CD14-positive monocyte (primary cell): Measurements from ENCODE around the gene HOXC11. TPM values are rescaled to one million over a fixed set of nuclear protein-coding genes. Genes with fewer than 3 reads are reported as not detected.

Experiments
- DNase-seq, 3 donors: peaks; one replicate each; pipeline ENCODE4 v3.0.0-alpha.2; 2011 to 2022
- H2AFZ ChIP-seq: 2 replicates; pipeline ENCODE4 v1.6.0; 2012; ENCODE audit warnings: mild to moderate bottlenecking, low read depth, low read length, inconsistent platforms; ENCODE audit not compliant: insufficient read depth, poor library complexity, severe bottlenecking
- H3K27ac ChIP-seq, 2 donors: 1 replicate in 1 of 2; 2 replicates in 1 of 2; pipeline ENCODE4 v1.5.1; 2012 to 2013; ENCODE audit warnings: low read length in 2 of 2, control low read depth in 1 of 2, inconsistent platforms in 1 of 2, low read depth in 1 of 2, mild to moderate bottlenecking in 1 of 2
- H3K27me3 ChIP-seq, 2 donors: one replicate each; pipeline versions ENCODE4 v1.6.0 to v1.6.1; 2011 to 2013; ENCODE audit warnings: low read length in 2 of 2; ENCODE audit not compliant: control insufficient read depth in 2 of 2, insufficient read depth in 2 of 2
- H3K36me3 ChIP-seq, 2 donors: replicated peaks in 1 of 2; 1 replicate in 1 of 2; 2 replicates in 1 of 2; pipeline versions ENCODE4 v1.5.1 to v1.6.1; 2012 to 2013; ENCODE audit warnings: low read length in 2 of 2, control low read depth in 1 of 2, inconsistent platforms in 1 of 2, mild to moderate bottlenecking in 1 of 2; ENCODE audit not compliant: insufficient read depth in 2 of 2, control insufficient read depth in 1 of 2
- H3K4me1 ChIP-seq, 2 donors: 1 replicate in 1 of 2; 2 replicates in 1 of 2; pipeline versions ENCODE4 v1.5.1 to v1.6.1; 2012 to 2013; ENCODE audit warnings: low read length in 2 of 2, control low read depth in 1 of 2, inconsistent platforms in 1 of 2, mild to moderate bottlenecking in 1 of 2, moderate library complexity in 1 of 2; ENCODE audit not compliant: insufficient read depth in 2 of 2, control insufficient read depth in 1 of 2
- H3K4me2 ChIP-seq: replicated peaks from 2 replicates; pipeline ENCODE3; 2012; ENCODE audit warnings: low read length, moderate library complexity, mild to moderate bottlenecking; ENCODE audit not compliant: poor library complexity, severe bottlenecking; ENCODE audit errors: extremely low read depth
- H3K4me3 ChIP-seq, 3 experiments: fragments of 200-600 bp in 1 of 3; sonication (generic) in 1 of 3; replicated peaks in 1 of 3; 1 replicate in 2 of 3; 2 replicates in 1 of 3; pipeline ENCODE4 v1.5.1; 2011 to 2013; ENCODE audit warnings: low read length in 3 of 3, mild to moderate bottlenecking in 3 of 3, control low read depth in 2 of 3, low read depth in 2 of 3, inconsistent platforms in 1 of 3, moderate library complexity in 1 of 3
- H3K79me2 ChIP-seq: 2 replicates; pipeline ENCODE4 v1.6.0; 2012; ENCODE audit warnings: mild to moderate bottlenecking, control low read depth, inconsistent platforms, low read length, moderate library complexity; ENCODE audit not compliant: insufficient read depth
- H3K9ac ChIP-seq: 2 replicates; pipeline ENCODE4 v1.6.0; 2017; ENCODE audit warnings: low read length, mild to moderate bottlenecking; ENCODE audit not compliant: insufficient read depth, poor library complexity, severe bottlenecking
- H3K9me3 ChIP-seq, 2 donors: replicated peaks in 1 of 2; 1 replicate in 1 of 2; 2 replicates in 1 of 2; pipeline versions ENCODE4 v1.5.1 to v1.6.1; 2012 to 2013; ENCODE audit warnings: low read length in 2 of 2, control low read depth in 1 of 2; ENCODE audit not compliant: control insufficient read depth in 1 of 2, insufficient read depth in 1 of 2
- H4K20me1 ChIP-seq: 2 replicates; pipeline ENCODE4 v1.6.0; 2012; ENCODE audit warnings: mild to moderate bottlenecking, low read length, control low read depth, moderate library complexity; ENCODE audit not compliant: insufficient read depth
- H3K27ac Mint-ChIP-seq, 7 donors: one replicate each; pipeline ENCODE4 v1.8.0; 2020; ENCODE audit warnings: mild to moderate bottlenecking in 7 of 7, mixed read lengths in 7 of 7, moderate library complexity in 6 of 7, inconsistent platforms in 2 of 7
- H3K27me3 Mint-ChIP-seq, 3 donors: one replicate each; pipeline ENCODE4 v1.8.0; 2021 to 2022; ENCODE audit warnings: low read depth in 3 of 3, mild to moderate bottlenecking in 3 of 3, mixed read lengths in 3 of 3, moderate library complexity in 3 of 3, inconsistent platforms in 1 of 3
- H3K36me3 Mint-ChIP-seq, 2 donors: one replicate each; pipeline ENCODE4 v1.8.0; 2020; ENCODE audit warnings: mixed read lengths in 2 of 2, inconsistent platforms in 1 of 2, mild to moderate bottlenecking in 1 of 2
- H3K4me1 Mint-ChIP-seq: one replicate; pipeline ENCODE4 v1.8.0; 2020; ENCODE audit warnings: mild to moderate bottlenecking, mixed read lengths
- H3K4me3 Mint-ChIP-seq, 2 donors: one replicate each; pipeline ENCODE4 v1.8.0; 2020; ENCODE audit warnings: mild to moderate bottlenecking in 2 of 2, mixed read lengths in 2 of 2, moderate library complexity in 1 of 2
- H3K9me3 Mint-ChIP-seq, 7 donors: one replicate each; pipeline ENCODE4 v1.8.0; 2020 to 2022; ENCODE audit warnings: mixed read lengths in 7 of 7, mild to moderate bottlenecking in 6 of 7, moderate library complexity in 6 of 7, inconsistent platforms in 2 of 7
- CTCF ChIP-seq: fragments of 200-600 bp; IDR thresholded peaks from one replicate; pipeline ENCODE4 v1.8.0; 2022; ENCODE audit warnings: antibody characterized with exemption, mild to moderate bottlenecking
- WGBS: methylation state at CpG from one replicate; pipeline ENCODE4 v1.1.5; 2013; ENCODE audit warnings: missing lambda C conversion rate; ENCODE audit not compliant: insufficient coverage; 5-methylcytosine and 5-hydroxymethylcytosine counted together
- intact Hi-C, 2 donors: fragments of 100-400 bp; cut with micrococcal nuclease; formaldehyde crosslinking; loops; one replicate each; pipeline versions ENCODE4 v1.15.0 to v1.15.1; 2023
- polyA plus RNA-seq, 3 donors: library from polyadenylated mRNA; depleted of rRNA in 1 of 3; unstranded in 2 of 3; stranded (reverse) in 1 of 3; fragments of 300-500 nt in 2 of 3; fragments of >200 nt in 1 of 3; fragmentation: Illumina TruSeq in 2 of 3; gene quantifications; 1 replicate in 2 of 3; 2 replicates in 1 of 3; pipeline ENCODE4 v1.2.3, GENCODE V29; 2012 to 2021

The HOXC11 gene
- polyA plus RNA-seq, 3 donors = not detected

- H3K9me3 ChIP-seq = peaks cover 11 to 88% of the 10 kb centered on the region in 2 donors
- H2AFZ ChIP-seq = no peak overlapping the region
- no peak overlapping the region for H3K27ac Mint-ChIP-seq
- 11% methylated on average over 19 of the region's 24 CpGs for WGBS
- no peak overlapping the region for H3K4me2 ChIP-seq
- DNase-seq = no peak
- peak overlapping the region in 1 of 2 donors; percentile 85 for H3K4me3 Mint-ChIP-seq
- peaks cover 10 to 75% (median 44%) of the 10 kb centered on the region in 7 donors for H3K9me3 Mint-ChIP-seq
- peaks cover 11 to 31% of the 10 kb centered on the region in 2 donors for H3K36me3 Mint-ChIP-seq
- H3K27ac ChIP-seq = no peak overlapping the region
- no peak overlapping the region for H3K4me3 ChIP-seq
- H3K79me2 ChIP-seq = no peaks in the 10 kb centered on the region
- TF ChIP-seq CTCF = no peak
- H3K4me1 ChIP-seq = peaks cover 0 to 2% of the 10 kb centered on the region in 2 donors
- H3K27me3 Mint-ChIP-seq = peaks cover 99 to 100% (median 100%) of the 10 kb centered on the region in 3 donors
- H3K27me3 ChIP-seq = peaks cover 100% of the 10 kb centered on the region in 2 donors
- no peaks in the 10 kb centered on the region for H4K20me1 ChIP-seq
- no peaks in the 10 kb centered on the region for H3K36me3 ChIP-seq
- peaks cover 37% of the 10 kb centered on the region for H3K4me1 Mint-ChIP-seq
- intact Hi-C loops = no loop called here
- H3K9ac ChIP-seq = no peak overlapping the region
Observed at GRCh38 chr12:53968214-53969127, 4.5 kb upstream of the HOXC11 start.

- Histone ChIP-seq H3K27ac (no peak overlapping the region), H3K79me2 (no peaks in the 10 kb centered on the region), H2AFZ (no peak overlapping the region), H3K27me3 (peaks cover 100% of the 10 kb centered on the region in 2 donors), H4K20me1 (no peaks in the 10 kb centered on the region), H3K4me3 (no peak overlapping the region), H3K4me2 (no peak overlapping the region), H3K9me3 (peaks cover 16 to 84% of the 10 kb centered on the region in 2 donors), H3K36me3 (no peaks in the 10 kb centered on the region), H3K4me1 (peaks cover 6 to 15% of the 10 kb centered on the region in 2 donors), H3K9ac (no peak overlapping the region)
- WGBS = 7% methylated on average over 4 of the region's 12 CpGs
- Mint-ChIP-seq H3K27ac (no peak overlapping the region), H3K4me3 (peak overlapping the region in 1 of 2 donors; percentile 67), H3K27me3 (peaks cover 97 to 100% (median 99%) of the 10 kb centered on the region in 3 donors), H3K9me3 (peaks cover 10 to 71% (median 44%) of the 10 kb centered on the region in 7 donors), H3K36me3 (peaks cover 11 to 31% of the 10 kb centered on the region in 2 donors), H3K4me1 (peaks cover 36% of the 10 kb centered on the region)
- TF ChIP-seq CTCF = no peak
- no peak for DNase-seq
- intact Hi-C loops = loop anchor here in 1 of 2 donors (10.0 kb wide), 1 partner anchor 65 kb away; the partner anchor contains the start of gene HOXC5
Observed at GRCh38 chr12:53969588-53970259, 3.2 kb upstream of the HOXC11 start.
